A673 (cell line): ENCODE measurements around the gene HMX3. TPM values are rescaled to one million over a fixed set of nuclear protein-coding genes. Genes with fewer than 3 reads are reported as not detected.

ENCODE experiments used
- BruUV-seq: library from RNA; stranded (reverse); fragments of 400-500 nt; replicated peaks from 2 replicates; lab custom pipeline; 2021; lab: Mats Ljungman, UMichigan
- CTCF ChIA-PET: fragments of 300-600 bp; sonication (Branson Sonifier 250); formaldehyde crosslinking; loops from one replicate; lab custom pipeline; 2022; ENCODE audit warnings: antibody characterized with exemption; lab: Charles Lee
- POLR2A ChIA-PET: fragments of 300-600 bp; sonication (Branson Sonifier 250); formaldehyde crosslinking; loops from one replicate; lab custom pipeline; 2022; ENCODE audit warnings: antibody characterized with exemption; ENCODE audit not compliant: low non-redundant PET; lab: Charles Lee
- DNase-seq: peaks from one replicate; pipeline ENCODE4 v3.0.0-alpha.2; 2015; ENCODE audit warnings: low spot score
- H3K27ac ChIP-seq: fragments of 200-600 bp; sonication (generic); 2 replicates; pipeline ENCODE4 v1.5.1; 2016; ENCODE audit warnings: mixed run types, low read depth, mild to moderate bottlenecking, mixed read lengths, antibody characterized with exemption, low read length; ENCODE audit not compliant: poor library complexity, severe bottlenecking
- H3K27me3 ChIP-seq: fragments of 200-600 bp; sonication (generic); replicated peaks from 2 replicates; pipeline ENCODE4 v1.6.1; 2017; ENCODE audit warnings: mixed run types, low read depth, mild to moderate bottlenecking, mixed read lengths, antibody characterized with exemption, low read length; ENCODE audit not compliant: insufficient read depth, poor library complexity
- H3K36me3 ChIP-seq: fragments of 200-600 bp; sonication (generic); 2 replicates; pipeline ENCODE4 v1.6.1; 2016; ENCODE audit warnings: mixed run types, mild to moderate bottlenecking, mixed read lengths, antibody characterized with exemption, low read length; ENCODE audit not compliant: insufficient read depth, poor library complexity, severe bottlenecking
- H3K4me1 ChIP-seq: fragments of 200-600 bp; sonication (generic); 2 replicates; pipeline ENCODE4 v1.6.1; 2017; ENCODE audit warnings: mixed run types, mild to moderate bottlenecking, mixed read lengths, antibody characterized with exemption, low read length; ENCODE audit not compliant: insufficient read depth, poor library complexity, severe bottlenecking
- H3K4me3 ChIP-seq: fragments of 200-600 bp; sonication (generic); 2 replicates; pipeline ENCODE4 v1.5.1; 2016; ENCODE audit warnings: low read depth, mixed run types, mild to moderate bottlenecking, mixed read lengths, low read length; ENCODE audit not compliant: poor library complexity, severe bottlenecking
- H3K9me3 ChIP-seq: fragments of 200-600 bp; sonication (generic); 2 replicates; pipeline ENCODE4 v1.6.1; 2016; ENCODE audit warnings: mixed run types, low read depth, mild to moderate bottlenecking, mixed read lengths, antibody characterized with exemption, low read length; ENCODE audit not compliant: poor library complexity, severe bottlenecking
- EZH2 ChIP-seq: fragments of 200-600 bp; sonication (generic); IDR thresholded peaks from 2 replicates; pipeline ENCODE4 v1.6.1; 2017; ENCODE audit warnings: borderline replicate concordance, low read depth, mild to moderate bottlenecking, mixed read lengths, antibody characterized with exemption, low read length; ENCODE audit not compliant: poor library complexity, severe bottlenecking
- intact Hi-C: fragments of 100-400 bp; cut with micrococcal nuclease; formaldehyde crosslinking; loops from one replicate; pipeline ENCODE4 v1.10.0; 2022; ENCODE audit not compliant: unreplicated experiment
- total RNA-seq: library from RNA; stranded (reverse); gene quantifications from 2 replicates; pipeline ENCODE4 v1.2.3, GENCODE V29; 2021
- TF ChIP-seq, protein P1 (sequence below): fragments of 300-800, 200-600 bp; sonication (generic); conservative IDR thresholded peaks from 2 replicates; pipeline ENCODE4 v1.5.1; 2017; ENCODE audit warnings: low read depth, mild to moderate bottlenecking, antibody characterized with exemption, low read length, moderate library complexity, mixed read lengths

The HMX3 gene
- total RNA-seq, 1 experiment from 2014 or later = 0.26 TPM

DNA sequence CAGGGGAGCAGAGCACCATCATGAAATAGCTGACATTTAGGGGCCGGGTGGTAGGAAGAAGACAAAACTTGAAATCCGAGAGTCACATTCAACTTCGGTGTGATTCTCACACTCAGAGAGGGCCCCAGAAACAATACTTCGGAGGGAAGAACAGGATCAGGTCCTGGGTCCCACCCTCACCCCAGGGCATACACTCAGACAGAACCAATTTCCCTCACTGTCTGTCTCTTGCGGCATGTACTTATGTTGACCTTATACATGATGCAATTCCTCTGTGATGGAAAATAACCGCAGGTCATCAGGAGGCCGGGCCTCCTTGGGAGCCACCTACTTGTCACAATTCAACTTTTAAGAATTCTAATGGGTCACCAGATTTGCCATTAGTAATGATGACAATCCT is 26.3 kb upstream of the HMX3 start:
- Histone ChIP-seq H3K4me3 (no peak overlapping the region), H3K27me3 (peaks cover 43% of the 10 kb centered on the region), H3K27ac (no peak overlapping the region), H3K9me3 (no peaks in the 10 kb centered on the region), H3K36me3 (no peaks in the 10 kb centered on the region), H3K4me1 (no peaks in the 10 kb centered on the region)
- TF ChIP-seq, protein P1, sequence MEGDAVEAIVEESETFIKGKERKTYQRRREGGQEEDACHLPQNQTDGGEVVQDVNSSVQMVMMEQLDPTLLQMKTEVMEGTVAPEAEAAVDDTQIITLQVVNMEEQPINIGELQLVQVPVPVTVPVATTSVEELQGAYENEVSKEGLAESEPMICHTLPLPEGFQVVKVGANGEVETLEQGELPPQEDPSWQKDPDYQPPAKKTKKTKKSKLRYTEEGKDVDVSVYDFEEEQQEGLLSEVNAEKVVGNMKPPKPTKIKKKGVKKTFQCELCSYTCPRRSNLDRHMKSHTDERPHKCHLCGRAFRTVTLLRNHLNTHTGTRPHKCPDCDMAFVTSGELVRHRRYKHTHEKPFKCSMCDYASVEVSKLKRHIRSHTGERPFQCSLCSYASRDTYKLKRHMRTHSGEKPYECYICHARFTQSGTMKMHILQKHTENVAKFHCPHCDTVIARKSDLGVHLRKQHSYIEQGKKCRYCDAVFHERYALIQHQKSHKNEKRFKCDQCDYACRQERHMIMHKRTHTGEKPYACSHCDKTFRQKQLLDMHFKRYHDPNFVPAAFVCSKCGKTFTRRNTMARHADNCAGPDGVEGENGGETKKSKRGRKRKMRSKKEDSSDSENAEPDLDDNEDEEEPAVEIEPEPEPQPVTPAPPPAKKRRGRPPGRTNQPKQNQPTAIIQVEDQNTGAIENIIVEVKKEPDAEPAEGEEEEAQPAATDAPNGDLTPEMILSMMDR = no peak
- no peak for TF ChIP-seq EZH2
- ChIA-PET POLR2A (no interaction called here), CTCF (no interaction called here)
- intact Hi-C loops = no loop called here
- no peak for DNase-seq
- BruUV-seq = no TSS peak

DNA sequence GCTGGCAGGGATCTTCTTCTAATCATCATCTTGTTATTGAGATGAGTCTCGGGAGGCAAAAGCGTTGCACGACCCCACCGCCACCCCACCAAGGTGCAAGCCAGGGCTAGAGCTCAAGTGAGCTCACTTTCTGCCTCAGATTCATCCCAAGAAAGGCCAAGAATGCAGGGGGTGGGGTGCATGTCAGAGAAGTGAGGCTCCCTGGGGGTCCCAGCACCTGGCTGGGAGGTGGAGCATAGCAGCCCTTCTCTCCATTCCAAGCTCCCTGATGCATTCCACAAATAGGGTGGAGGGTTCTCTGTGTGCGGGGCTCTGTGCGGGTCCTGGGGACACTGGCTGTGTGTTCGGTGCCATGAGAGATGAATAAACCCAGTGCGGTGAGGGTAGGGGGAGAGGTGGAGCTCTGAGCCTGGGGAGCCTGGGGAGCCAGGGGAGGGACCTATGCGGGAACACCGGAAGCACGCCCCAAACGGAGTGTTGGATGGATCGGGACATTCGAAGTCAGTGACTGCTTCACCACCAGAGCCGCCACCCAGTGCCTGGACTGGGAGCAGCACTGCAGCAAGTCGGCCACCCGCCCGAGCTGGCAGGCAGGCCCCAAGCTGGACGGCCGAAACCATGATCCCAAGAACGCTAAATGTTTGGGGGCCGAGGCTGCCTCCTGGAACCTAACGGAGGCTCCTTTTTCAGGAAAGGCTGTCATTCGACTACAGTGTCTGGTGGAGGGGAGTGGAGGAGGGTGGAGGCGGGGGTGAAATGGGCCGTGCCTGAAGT is 17.9 kb upstream of the HMX3 start:
- Histone ChIP-seq H3K4me3 (no peak overlapping the region), H3K36me3 (no peaks in the 10 kb centered on the region), H3K4me1 (no peaks in the 10 kb centered on the region), H3K9me3 (no peaks in the 10 kb centered on the region), H3K27ac (no peak overlapping the region), H3K27me3 (peaks cover 77% of the 10 kb centered on the region)
- CTCF ChIA-PET = no interaction called here
- intact Hi-C loops = no loop called here
- BruUV-seq = no TSS peak
- POLR2A ChIA-PET = no interaction called here
- DNase-seq = no peak
- TF ChIP-seq, protein P1 = no peak
- no peak for TF ChIP-seq EZH2

DNA sequence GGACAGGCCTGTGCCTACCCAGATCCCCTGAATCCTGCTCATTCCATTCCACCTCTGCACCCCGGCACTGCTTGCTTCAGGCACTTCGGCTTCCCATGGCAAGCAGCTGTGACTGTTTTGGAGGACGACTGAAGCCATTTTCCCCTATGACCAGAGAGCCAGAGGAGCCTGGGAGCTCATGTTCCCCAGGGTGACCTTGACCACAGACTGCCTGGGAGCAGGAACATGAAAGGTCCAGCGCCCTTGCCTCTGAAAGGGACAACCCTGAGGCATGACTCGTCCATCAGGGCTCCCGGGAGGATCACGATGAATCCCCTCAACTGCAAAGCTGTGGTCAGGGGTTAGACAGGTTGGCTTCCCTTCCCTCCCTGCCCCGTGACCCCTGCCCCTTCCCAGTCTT is 16.7 kb upstream of the HMX3 start:
- DNase-seq = no peak
- ChIA-PET POLR2A (no interaction called here), CTCF (no interaction called here)
- no peaks in the 10 kb centered on the region for H3K36me3 ChIP-seq
- no peak overlapping the region for H3K4me3 ChIP-seq
- TF ChIP-seq, protein P1 = no peak
- no peak for TF ChIP-seq EZH2
- peaks cover 83% of the 10 kb centered on the region for H3K27me3 ChIP-seq
- no peaks in the 10 kb centered on the region for H3K9me3 ChIP-seq
- BruUV-seq = no TSS peak
- H3K4me1 ChIP-seq = no peaks in the 10 kb centered on the region
- no peak overlapping the region for H3K27ac ChIP-seq
- intact Hi-C loops = no loop called here
